HG02678 (cell line): ENCODE data around the gene RESF1.

Experiments
- ATAC-seq: cut with Tn5 transposase; IDR thresholded peaks from one replicate; pipeline ENCODE4 v1.9.1; 2021; ENCODE audit warnings: mild to moderate bottlenecking, moderate library complexity; ENCODE audit not compliant: unreplicated experiment

Gene RESF1

DNA sequence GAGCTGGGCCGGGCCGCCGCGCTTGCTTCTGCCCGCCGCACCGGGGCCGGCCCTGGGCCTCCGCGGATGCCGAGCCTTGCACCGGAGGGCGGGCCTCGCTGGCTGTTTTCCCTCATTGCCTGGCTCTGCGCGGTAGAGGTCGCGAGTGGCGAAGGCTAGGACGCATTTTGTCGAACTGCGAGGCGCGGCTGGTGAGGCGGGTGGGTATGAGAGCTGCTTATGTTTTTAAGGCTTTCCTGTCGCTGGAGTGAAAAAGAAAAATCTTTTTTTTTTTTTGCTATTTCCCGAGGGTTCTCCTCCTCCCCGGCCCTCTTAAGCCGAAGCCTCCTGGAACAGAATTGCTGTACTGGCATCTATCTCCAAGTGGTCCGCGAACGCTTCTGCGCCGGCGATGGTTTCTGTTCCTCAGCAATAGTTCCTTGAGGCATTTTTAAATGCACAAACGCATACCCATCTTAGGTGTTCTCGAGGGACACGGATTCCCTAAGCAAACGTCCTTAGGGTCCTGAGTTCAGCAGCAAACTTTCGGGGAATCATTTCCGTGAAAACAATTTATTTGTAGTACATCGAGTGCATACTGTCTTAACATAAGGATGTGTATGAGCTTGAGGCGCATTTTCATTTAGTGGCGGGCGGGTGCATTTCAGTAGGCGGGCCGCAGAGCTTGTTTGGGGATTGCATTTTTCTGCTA is 631 bp downstream of the RESF1 start:
- ATAC-seq: peak; percentile 44

GRCh38 chr12:31961137-31961536 is 1.9 kb downstream of the RESF1 start:
- ATAC-seq: no peak

- no peak for ATAC-seq
Measured at GRCh38 chr12:31962076-31962475, 2.9 kb downstream of the RESF1 start.

DNA sequence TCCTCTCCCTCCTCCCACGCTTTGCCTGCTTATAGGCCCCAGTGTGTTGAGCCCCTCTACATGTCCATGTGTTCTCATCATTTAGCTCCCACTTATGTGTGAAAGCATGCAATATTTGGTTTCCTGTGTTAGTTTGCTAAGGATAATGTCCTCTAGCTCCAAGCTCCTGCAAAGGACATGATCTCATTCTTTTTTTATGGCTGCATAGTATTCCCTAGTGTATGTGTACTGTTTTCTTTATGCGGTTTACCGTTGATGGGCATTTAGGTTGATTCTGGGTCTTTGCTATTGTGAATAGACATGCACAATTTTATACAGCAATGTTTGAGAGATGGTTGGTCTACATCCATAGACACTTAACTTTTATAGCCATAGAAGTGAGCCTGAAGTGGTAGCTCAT is 5.1 kb downstream of the RESF1 start:
- ATAC-seq: no peak

DNA sequence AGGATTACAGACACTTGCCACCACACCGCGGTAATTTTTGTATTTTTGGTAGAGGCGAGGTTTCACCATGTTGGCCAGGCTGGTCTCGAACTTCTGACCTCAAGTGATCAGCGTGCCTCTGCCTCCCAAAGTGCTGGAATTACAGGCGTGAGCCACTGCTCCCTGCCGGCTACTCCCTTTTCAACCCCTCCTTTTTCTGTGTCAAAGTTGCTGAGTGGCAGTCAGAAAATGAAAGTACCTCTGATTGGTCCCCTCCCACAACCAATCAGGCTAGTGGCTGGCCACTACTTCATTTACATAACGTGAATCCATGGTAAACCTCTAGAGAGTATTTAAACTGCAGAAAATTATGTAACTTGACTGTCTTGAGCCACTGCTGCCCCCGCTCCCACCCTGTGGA is 5.9 kb downstream of the RESF1 start:
- ATAC-seq: no peak

GRCh38 chr12:31966558-31967205 is 7.5 kb downstream of the RESF1 start:
- no peak for ATAC-seq

DNA sequence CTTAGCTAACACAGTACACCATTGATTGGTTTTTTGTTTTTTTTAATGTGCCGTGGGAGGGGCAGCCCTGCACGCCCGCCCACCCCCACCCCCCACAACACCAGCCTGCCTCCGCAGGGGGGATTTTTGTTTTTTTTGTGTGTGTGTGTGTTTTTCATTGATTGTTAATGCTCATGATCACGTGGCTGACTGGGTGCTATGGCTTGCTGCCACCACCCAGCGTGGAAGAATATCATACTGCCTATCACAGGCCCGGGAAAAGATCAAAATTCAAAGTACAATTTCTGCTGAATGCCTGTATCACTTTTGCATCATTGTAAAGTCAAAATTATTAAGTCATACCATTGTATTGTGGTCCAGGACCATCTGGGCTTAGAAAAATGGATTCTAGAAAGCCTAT is 8.3 kb downstream of the RESF1 start:
- no peak for ATAC-seq

GRCh38 chr12:31970199-31970598 is 11.0 kb downstream of the RESF1 start:
- no peak for ATAC-seq

GRCh38 chr12:31973818-31974217 is 14.6 kb downstream of the RESF1 start:
- ATAC-seq: no peak

GRCh38 chr12:31974673-31975072 is 15.5 kb downstream of the RESF1 start:
- no peak for ATAC-seq

- ATAC-seq: no peak
Measured at GRCh38 chr12:31984806-31985591, 25.8 kb downstream of the RESF1 start.

DNA sequence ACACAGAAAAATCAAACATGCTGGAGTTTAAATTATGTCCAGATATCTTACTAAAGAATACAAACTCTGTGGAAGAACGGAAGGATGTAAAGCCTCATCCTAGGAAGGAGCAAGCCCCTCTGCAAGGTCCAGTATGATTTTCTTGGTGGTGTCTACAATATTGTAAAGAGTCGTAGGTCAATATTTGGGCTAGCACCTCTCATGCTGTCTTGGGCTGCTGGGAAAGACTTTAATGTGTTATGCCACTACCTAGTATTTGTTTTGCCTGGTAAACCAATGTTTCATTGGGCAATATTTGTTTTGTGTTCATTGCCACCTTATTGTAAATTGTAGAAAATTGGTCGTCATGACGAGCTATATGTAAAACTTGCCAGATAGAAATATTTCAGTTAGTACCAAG is 26.6 kb downstream of the RESF1 start:
- no peak for ATAC-seq

DNA sequence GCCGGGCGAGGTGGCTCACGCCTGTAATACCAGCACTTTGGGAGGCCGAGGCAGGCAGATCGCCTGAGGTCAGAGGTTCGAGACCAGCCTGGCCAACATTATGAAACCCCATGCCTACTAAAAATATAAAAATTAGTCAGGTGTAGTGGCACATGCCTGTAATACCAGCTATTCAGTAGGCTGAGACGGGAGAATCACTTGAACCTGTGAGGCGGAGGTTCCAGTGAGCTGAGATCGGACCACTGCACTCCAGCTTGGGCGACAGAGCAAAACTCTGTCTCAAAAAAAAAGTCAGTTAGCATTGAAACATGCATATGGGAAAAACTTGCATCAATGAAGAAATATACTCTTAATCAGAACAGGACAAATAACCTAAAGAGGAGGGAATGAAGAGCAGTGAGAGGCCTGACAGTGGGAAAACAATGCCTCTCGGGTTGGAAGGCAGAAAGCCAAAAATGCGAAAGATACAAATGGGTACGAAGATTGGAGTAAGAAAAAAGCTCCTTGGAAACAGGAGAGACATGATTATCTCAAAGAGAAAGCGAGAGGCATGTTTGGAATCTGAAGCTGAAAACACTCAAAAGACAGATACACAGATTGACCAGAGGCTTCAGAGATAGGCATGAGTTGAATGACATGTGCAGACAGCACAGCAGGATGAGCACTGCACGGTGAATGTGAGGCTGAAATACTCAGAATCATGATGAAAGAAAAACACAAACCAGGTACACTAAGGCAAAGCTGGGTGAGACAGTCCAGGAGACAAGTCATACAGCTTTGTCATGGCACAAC is 30.6 kb downstream of the RESF1 start:
- no peak for ATAC-seq

- no peak for ATAC-seq
Measured at GRCh38 chr12:31991146-31991545, 31.9 kb downstream of the RESF1 start.

DNA sequence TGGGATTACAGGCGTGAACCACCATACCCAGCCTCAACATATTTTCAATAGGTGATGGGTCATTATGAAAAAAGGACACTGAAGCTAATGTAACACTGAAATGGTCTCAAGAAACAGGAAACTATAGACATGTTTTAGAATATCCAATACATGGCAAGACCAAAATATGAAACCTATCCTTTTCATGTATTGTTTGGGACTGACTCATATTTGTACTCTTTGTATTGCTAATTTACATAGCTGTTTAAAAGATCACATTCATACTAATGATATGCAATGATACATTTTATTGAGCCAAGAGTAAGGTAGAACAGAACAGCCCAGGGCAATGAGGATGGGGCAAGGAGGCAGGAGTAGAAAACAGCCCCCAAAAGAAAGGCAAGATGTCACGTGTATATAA is 32.6 kb downstream of the RESF1 start:
- ATAC-seq: no peak

GRCh38 chr12:31999692-32000091 is 40.5 kb downstream of the RESF1 start:
- ATAC-seq: no peak

DNA sequence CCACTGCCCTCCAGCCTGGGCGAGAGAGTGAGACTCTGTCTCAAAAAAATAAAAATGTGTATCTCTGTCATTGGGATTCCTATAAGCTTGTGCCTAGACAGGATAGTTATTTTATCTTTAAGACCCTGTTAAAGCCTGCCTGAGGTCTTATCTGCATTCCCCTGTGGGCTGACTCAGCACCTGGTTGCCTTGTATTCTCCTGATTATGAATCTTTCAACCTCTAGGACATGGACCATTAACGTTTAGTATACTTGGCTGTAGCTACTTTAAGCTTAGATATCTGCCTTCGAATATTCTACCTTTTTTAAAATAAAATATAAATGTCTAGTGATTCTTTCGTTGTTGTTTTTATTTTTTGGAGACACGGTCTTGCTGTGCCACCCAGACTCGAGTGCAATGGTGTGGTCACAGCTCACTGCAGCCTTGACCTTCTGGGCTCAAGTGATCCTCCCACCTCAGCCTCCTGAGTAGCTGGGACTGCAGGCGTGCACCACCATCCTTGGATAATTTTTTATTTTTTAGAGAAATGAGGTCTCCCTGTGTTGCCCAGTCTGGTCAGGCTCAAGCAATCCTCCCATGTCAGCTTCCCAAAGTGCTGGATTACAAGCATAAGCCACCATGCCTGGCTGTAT is 41.3 kb downstream of the RESF1 start:
- no peak for ATAC-seq

DNA sequence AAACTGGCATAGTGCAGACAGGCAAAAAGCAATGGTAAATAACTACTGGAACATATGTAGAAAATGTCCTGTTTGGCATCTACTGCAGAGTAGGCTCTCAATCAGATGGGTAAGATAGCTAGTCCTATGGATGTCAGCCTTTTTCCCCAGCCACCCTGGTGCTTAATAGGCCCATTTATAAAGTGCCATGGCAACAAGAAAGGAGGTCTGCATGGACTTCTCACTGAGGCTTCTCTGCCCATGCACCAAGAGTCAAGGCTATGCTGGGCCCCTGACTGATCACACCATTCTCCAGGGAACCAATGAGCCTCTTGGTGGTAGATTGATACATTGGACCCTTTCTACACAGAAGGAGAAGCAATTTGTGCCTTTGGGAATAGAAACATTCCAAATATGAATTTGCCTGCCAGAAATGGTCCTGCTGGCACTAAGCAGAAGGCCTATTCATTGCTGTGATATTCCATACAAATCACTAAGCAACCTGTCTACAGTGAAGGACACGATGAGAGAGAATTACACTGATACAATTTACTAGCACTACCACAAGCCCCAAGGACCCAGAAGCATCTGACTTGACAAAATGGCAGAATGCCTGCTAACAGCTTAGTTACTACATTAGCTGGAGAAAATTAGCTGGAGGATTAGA is 43.8 kb downstream of the RESF1 start:
- ATAC-seq: no peak

GRCh38 chr12:32003654-32004053 is 44.4 kb downstream of the RESF1 start:
- no peak for ATAC-seq

DNA sequence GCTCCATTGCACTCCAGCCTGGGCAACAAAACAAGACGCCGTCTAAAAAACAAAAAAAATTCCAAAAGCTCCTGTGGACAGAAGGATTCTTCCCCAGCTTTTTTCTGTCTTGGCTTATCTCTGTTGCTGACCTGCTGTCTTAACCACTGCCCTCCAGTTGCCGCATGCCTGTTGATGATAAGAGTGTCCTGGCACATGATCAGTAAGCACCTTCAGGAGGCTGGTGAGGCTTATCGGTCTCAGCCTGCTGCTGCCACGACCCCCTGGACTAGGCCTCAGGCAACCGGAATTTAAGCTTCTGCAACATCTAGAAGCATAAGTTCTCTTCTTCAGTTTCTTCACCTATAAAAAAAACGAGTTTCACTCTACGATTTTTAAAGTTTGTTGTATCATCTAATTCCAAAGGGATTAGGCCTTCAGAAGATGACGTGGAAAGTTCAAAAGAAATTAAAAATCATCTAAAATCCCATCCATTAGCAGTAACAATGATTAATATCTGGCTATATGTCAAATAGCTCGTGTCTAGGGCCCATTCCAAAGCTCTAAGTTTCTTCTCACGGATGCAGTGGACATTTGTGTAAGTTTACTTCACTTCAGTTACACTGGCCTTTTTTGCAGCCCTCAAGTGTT is 46.4 kb downstream of the RESF1 start:
- no peak for ATAC-seq
